Tibial nerve (tissue), 4 donors: ENCODE data around the gene NDUFA11.

Source experiments
- EP300 ChIP-seq, 2 donors: sonication (generic); formaldehyde crosslinking; IDR thresholded peaks; one replicate each; pipeline ENCODE4 v1.6.1; 2017; ENCODE audit warnings: antibody characterized with exemption in 2 of 2, mild to moderate bottlenecking in 1 of 2
- TF ChIP-seq, protein P1 (sequence below), 5 experiments: fragments of 200-600 bp in 3 of 5; fragments of 450-650 bp in 2 of 5; sonication (generic) in 3 of 5; IDR thresholded peaks; one replicate each; pipeline ENCODE4 v1.5.1; 2016 to 2019; ENCODE audit warnings: antibody characterized with exemption in 5 of 5, mild to moderate bottlenecking in 3 of 5, moderate library complexity in 2 of 5

GRCh38 chr19:5873617-5874199 is 29.9 kb downstream of the NDUFA11 start:
- TF ChIP-seq EP300 (IDR thresholded peaks at IDR 0.05) = no peak
- TF ChIP-seq, protein P1, sequence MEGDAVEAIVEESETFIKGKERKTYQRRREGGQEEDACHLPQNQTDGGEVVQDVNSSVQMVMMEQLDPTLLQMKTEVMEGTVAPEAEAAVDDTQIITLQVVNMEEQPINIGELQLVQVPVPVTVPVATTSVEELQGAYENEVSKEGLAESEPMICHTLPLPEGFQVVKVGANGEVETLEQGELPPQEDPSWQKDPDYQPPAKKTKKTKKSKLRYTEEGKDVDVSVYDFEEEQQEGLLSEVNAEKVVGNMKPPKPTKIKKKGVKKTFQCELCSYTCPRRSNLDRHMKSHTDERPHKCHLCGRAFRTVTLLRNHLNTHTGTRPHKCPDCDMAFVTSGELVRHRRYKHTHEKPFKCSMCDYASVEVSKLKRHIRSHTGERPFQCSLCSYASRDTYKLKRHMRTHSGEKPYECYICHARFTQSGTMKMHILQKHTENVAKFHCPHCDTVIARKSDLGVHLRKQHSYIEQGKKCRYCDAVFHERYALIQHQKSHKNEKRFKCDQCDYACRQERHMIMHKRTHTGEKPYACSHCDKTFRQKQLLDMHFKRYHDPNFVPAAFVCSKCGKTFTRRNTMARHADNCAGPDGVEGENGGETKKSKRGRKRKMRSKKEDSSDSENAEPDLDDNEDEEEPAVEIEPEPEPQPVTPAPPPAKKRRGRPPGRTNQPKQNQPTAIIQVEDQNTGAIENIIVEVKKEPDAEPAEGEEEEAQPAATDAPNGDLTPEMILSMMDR (IDR thresholded peaks at IDR 0.05) = no peak
